ENCODE measurements around the gene ZNF467. TPM values are rescaled to one million over a fixed set of nuclear protein-coding genes. Genes with fewer than 3 reads are reported as not detected.
A peak's percentile ranks its signal among the peaks of the same experiment; 100 is the strongest.

ZNF467 gene
- total RNA-seq, 1 experiment from 2014 or later = 0.55 TPM

- H3K4me3 ChIP-seq (ENCODE audit: insufficient read depth, low read depth, low read length) = no peak overlapping the region
- no peaks in the 10 kb centered on the region for H3K27me3 ChIP-seq (ENCODE audit: control insufficient read depth, insufficient read depth, low read length)
- no peaks in the 10 kb centered on the region for H3K36me3 ChIP-seq (replicated peaks; ENCODE audit: control insufficient read depth, insufficient read depth, low read length)
- no peak for DNase-seq
Measured at GRCh38 chr7:149814494-149814893, 41.1 kb upstream of the ZNF467 start.

- no peaks in the 10 kb centered on the region for H3K27me3 ChIP-seq (ENCODE audit: control insufficient read depth, insufficient read depth, low read length)
- no peaks in the 10 kb centered on the region for H3K36me3 ChIP-seq (replicated peaks; ENCODE audit: control insufficient read depth, insufficient read depth, low read length)
- no peak for DNase-seq
- H3K4me3 ChIP-seq (ENCODE audit: insufficient read depth, low read depth, low read length) = no peak overlapping the region
Measured at GRCh38 chr7:149813254-149814035, 40.1 kb upstream of the ZNF467 start.

DNA sequence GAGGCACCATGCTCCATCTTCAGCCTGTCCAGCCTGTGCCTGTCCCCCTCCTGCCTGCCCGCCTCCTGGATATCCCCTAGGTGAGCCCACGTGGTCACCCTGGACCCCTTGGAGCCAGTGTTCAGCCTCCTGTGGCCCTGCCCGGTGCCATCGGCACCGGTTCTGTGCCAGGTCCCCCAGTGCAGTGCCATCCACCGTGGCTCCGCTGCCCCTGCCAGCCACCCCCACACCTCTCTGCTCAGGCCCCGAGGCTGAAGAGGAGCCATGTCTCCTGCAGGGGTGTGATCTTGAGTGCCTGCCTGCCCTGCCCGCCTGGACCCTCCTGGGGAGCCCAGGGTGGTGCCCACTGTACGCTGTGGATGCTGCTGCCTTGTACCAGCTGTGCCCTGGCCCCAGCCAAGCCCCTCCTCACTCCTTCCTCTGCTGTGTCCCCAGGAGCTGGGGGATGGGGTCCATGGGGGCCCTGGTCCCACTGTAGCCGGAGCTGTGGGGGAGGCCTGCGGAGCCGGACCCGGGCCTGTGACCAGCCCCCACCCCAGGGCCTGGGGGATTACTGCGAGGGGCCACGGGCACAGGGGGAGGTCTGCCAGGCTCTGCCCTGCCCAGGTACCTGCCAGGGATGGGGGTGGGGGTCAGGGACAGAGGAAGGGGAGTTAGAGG, 38.6 kb upstream of the ZNF467 start:
- Histone ChIP-seq H3K27me3 (ENCODE audit: control insufficient read depth, insufficient read depth, low read length) (no peaks in the 10 kb centered on the region), H3K4me3 (ENCODE audit: insufficient read depth, low read depth, low read length) (no peak overlapping the region), H3K36me3 (replicated peaks; ENCODE audit: control insufficient read depth, insufficient read depth, low read length) (no peaks in the 10 kb centered on the region)
- DNase-seq = no peak

DNA sequence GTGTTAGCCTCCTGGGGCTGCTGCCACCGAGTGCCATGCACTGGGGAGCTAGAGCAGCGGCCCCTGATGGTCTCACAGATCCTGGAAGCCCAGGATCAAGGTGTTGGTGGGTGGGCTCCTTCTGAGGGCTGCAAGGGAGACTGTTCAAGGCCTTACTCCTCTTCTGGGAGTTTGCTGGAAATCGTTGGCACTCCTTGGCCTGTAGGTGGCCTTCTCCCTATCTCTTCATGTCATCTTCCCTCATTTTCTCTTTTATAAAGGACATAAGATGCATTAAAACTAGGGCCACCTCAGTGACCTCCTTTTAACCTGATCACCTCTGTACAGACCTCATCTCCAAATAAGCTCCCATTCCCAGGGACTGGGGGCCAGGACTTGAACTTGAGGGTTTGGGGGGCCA, 37.8 kb upstream of the ZNF467 start:
- Histone ChIP-seq H3K27me3 (ENCODE audit: control insufficient read depth, insufficient read depth, low read length) (no peaks in the 10 kb centered on the region), H3K36me3 (replicated peaks; ENCODE audit: control insufficient read depth, insufficient read depth, low read length) (no peaks in the 10 kb centered on the region), H3K4me3 (ENCODE audit: insufficient read depth, low read depth, low read length) (no peak overlapping the region)
- no peak for DNase-seq

DNA sequence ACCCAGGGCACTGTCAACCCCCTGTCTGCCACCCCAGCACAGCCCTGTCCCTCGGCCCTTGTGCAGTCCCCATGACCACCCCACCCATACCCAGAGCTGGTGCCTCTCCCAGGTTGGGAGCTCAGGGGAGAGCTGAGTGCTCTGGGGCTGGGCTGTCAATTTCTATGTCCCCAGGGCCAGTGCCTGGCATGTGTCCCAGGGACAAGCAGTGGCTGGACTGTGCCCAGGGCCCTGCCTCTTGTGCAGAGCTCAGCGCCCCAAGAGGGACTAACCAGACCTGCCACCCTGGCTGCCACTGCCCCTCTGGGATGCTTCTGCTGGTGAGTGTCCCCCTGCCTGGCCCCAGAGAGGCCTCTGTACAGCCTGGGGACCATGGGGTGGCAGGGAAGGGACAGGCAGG, 35.8 kb upstream of the ZNF467 start:
- H3K27me3 ChIP-seq (ENCODE audit: control insufficient read depth, insufficient read depth, low read length) = no peaks in the 10 kb centered on the region
- no peak overlapping the region for H3K4me3 ChIP-seq (ENCODE audit: insufficient read depth, low read depth, low read length)
- no peaks in the 10 kb centered on the region for H3K36me3 ChIP-seq (replicated peaks; ENCODE audit: control insufficient read depth, insufficient read depth, low read length)
- DNase-seq = no peak

- DNase-seq = no peak
Measured at GRCh38 chr7:149808311-149808710, 34.9 kb upstream of the ZNF467 start.

GRCh38 chr7:149806726-149807125, 33.3 kb upstream of the ZNF467 start:
- no peak for DNase-seq
- no peak overlapping the region for H3K4me3 ChIP-seq (ENCODE audit: insufficient read depth, low read depth, low read length)
- no peaks in the 10 kb centered on the region for H3K36me3 ChIP-seq (replicated peaks; ENCODE audit: control insufficient read depth, insufficient read depth, low read length)
- no peaks in the 10 kb centered on the region for H3K27me3 ChIP-seq (ENCODE audit: control insufficient read depth, insufficient read depth, low read length)

More at GRCh38 chr7:149808311-149808710, 34.9 kb upstream of the ZNF467 start:
- Histone ChIP-seq H3K4me3 (ENCODE audit: insufficient read depth, low read depth, low read length) (no peak overlapping the region), H3K36me3 (replicated peaks; ENCODE audit: control insufficient read depth, insufficient read depth, low read length) (no peaks in the 10 kb centered on the region), H3K27me3 (ENCODE audit: control insufficient read depth, insufficient read depth, low read length) (no peaks in the 10 kb centered on the region)

GRCh38 chr7:149804106-149804505, 30.7 kb upstream of the ZNF467 start:
- Histone ChIP-seq H3K27me3 (ENCODE audit: control insufficient read depth, insufficient read depth, low read length) (no peaks in the 10 kb centered on the region), H3K36me3 (replicated peaks; ENCODE audit: control insufficient read depth, insufficient read depth, low read length) (no peaks in the 10 kb centered on the region), H3K4me3 (ENCODE audit: insufficient read depth, low read depth, low read length) (no peak overlapping the region)
- no peak for DNase-seq

DNA sequence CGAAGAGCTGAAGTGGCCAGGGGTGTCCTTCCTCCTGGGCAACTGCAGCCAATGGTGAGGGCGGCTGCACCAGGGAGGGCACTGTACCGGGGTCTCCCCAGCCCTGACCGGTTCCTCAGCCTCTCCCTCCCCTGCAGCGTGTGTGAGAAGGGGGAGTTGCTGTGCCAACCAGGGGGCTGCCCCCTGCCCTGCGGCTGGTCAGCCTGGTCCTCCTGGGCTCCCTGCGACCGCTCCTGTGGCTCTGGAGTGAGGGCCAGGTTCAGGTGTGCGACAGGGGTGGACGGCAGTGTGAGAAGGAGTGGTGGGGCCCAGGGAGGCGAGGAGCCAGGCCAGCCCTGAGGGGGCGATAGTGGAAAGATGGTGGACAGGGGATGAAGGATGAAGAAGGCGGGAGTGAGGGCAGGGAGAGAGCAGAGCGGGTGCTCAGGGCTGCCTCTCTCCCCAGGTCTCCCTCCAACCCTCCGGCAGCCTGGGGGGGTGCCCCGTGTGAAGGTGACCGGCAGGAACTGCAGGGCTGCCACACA, 30.2 kb upstream of the ZNF467 start:
- Histone ChIP-seq H3K36me3 (replicated peaks; ENCODE audit: control insufficient read depth, insufficient read depth, low read length) (no peaks in the 10 kb centered on the region), H3K4me3 (ENCODE audit: insufficient read depth, low read depth, low read length) (no peak overlapping the region), H3K27me3 (ENCODE audit: control insufficient read depth, insufficient read depth, low read length) (no peaks in the 10 kb centered on the region)
- peak; percentile 82 for DNase-seq

- no peaks in the 10 kb centered on the region for H3K36me3 ChIP-seq (replicated peaks; ENCODE audit: control insufficient read depth, insufficient read depth, low read length)
- H3K4me3 ChIP-seq (ENCODE audit: insufficient read depth, low read depth, low read length) = no peak overlapping the region
- no peaks in the 10 kb centered on the region for H3K27me3 ChIP-seq (ENCODE audit: control insufficient read depth, insufficient read depth, low read length)
- DNase-seq = no peak
Measured at GRCh38 chr7:149802966-149803365, 29.6 kb upstream of the ZNF467 start.

DNA sequence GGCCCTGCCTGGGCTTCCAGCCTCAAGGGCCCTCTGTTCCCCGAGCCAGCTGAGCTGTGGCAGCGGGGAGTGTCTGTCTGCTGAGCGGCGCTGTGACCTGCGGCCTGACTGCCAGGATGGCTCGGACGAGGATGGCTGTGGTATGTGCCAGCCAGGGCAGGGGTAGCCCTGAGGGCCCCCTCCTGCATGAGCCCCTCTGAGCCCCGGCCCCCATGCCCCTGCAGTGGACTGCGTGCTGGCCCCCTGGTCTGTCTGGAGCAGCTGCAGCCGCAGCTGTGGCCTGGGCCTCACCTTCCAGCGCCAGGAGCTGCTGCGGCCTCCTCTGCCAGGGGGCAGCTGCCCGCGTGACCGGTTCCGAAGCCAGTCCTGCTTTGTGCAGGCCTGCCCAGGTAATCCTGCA, 28.4 kb upstream of the ZNF467 start:
- no peak overlapping the region for H3K4me3 ChIP-seq (ENCODE audit: insufficient read depth, low read depth, low read length)
- no peaks in the 10 kb centered on the region for H3K27me3 ChIP-seq (ENCODE audit: control insufficient read depth, insufficient read depth, low read length)
- H3K36me3 ChIP-seq (replicated peaks; ENCODE audit: control insufficient read depth, insufficient read depth, low read length) = no peaks in the 10 kb centered on the region
- no peak for DNase-seq

DNA sequence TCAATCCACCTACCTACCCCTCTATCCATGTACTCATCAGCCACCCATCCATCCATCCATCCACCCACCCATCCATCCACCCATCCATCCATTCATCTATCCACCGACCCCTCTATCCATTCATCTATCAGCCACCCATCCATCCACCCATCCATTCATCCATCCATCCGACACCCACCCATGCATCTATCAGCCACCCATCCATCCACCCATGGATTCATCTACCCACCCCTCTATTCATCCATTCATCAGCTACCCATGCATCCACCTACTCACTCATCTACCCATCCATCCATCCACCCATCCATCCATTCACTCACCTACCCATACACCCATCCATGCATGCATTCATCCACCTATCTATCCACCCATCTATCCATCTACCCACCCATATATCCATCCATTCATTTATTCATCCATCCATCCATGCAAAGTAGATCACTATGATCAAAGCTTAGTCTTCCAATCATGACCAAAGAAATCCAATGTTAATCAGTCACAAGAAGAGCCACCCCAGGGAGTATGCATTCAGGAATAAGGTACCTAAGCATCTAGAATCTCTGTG, 27.7 kb upstream of the ZNF467 start:
- no peak for DNase-seq
- H3K27me3 ChIP-seq (ENCODE audit: control insufficient read depth, insufficient read depth, low read length) = no peaks in the 10 kb centered on the region
- H3K36me3 ChIP-seq (replicated peaks; ENCODE audit: control insufficient read depth, insufficient read depth, low read length) = no peaks in the 10 kb centered on the region
- H3K4me3 ChIP-seq (ENCODE audit: insufficient read depth, low read depth, low read length) = no peak overlapping the region

GRCh38 chr7:149800169-149800555, 26.8 kb upstream of the ZNF467 start:
- no peak for DNase-seq
- no peak overlapping the region for H3K4me3 ChIP-seq (ENCODE audit: insufficient read depth, low read depth, low read length)
- no peaks in the 10 kb centered on the region for H3K36me3 ChIP-seq (replicated peaks; ENCODE audit: control insufficient read depth, insufficient read depth, low read length)
- no peaks in the 10 kb centered on the region for H3K27me3 ChIP-seq (ENCODE audit: control insufficient read depth, insufficient read depth, low read length)

GRCh38 chr7:149799397-149800168, 26.2 kb upstream of the ZNF467 start:
- no peaks in the 10 kb centered on the region for H3K36me3 ChIP-seq (replicated peaks; ENCODE audit: control insufficient read depth, insufficient read depth, low read length)
- no peaks in the 10 kb centered on the region for H3K27me3 ChIP-seq (ENCODE audit: control insufficient read depth, insufficient read depth, low read length)
- peak; percentile 97 for DNase-seq
- H3K4me3 ChIP-seq (ENCODE audit: insufficient read depth, low read depth, low read length) = no peak overlapping the region

Data from H7 (cell line).